Gastrocnemius medialis (tissue), 4 donors: ENCODE measurements around the gene RSPH6A. TPM values are rescaled to one million over a fixed set of nuclear protein-coding genes. Genes with fewer than 3 reads are reported as not detected.

Experiments used
- ATAC-seq, 2 donors: fragments of 150-250 bp; one replicate each; pipeline ENCODE4 v1.9.1; 2016
- DNase-seq, 2 donors: peaks; one replicate each; pipeline ENCODE4 v3.0.0-alpha.2; 2019
- H3K27ac ChIP-seq, 4 donors: fragments of 200-600 bp; sonication (generic); 1 replicate in 1 of 4; 2 replicates in 3 of 4; pipeline ENCODE4 v1.5.1; 2016 to 2018; ENCODE audit warnings: mild to moderate bottlenecking in 2 of 4, moderate library complexity in 1 of 4
- H3K27me3 ChIP-seq, 3 donors: fragments of 200-600 bp; sonication (generic) in 2 of 3; 1 replicate in 1 of 3; 2 replicates in 2 of 3; pipeline versions ENCODE4 v1.5.1 to v1.6.0; 2016 to 2019; ENCODE audit warnings: mild to moderate bottlenecking in 1 of 3, moderate library complexity in 1 of 3
- H3K36me3 ChIP-seq, 2 donors: fragments of 200-600 bp; sonication (generic) in 1 of 2; one replicate each; pipeline ENCODE4 v1.5.1; 2017 to 2018
- H3K4me1 ChIP-seq, 2 donors: fragments of 200-600 bp; sonication (generic) in 1 of 2; one replicate each; pipeline ENCODE4 v1.5.1; 2016 to 2017; ENCODE audit warnings: mild to moderate bottlenecking in 2 of 2
- H3K4me3 ChIP-seq, 4 donors: fragments of 200-600 bp; sonication (generic) in 3 of 4; 1 replicate in 1 of 4; 2 replicates in 3 of 4; pipeline ENCODE4 v1.5.1; 2016 to 2019; ENCODE audit warnings: mild to moderate bottlenecking in 2 of 4
- H3K9me3 ChIP-seq, 3 donors: fragments of 200-600 bp; sonication (generic) in 2 of 3; 1 replicate in 1 of 3; 2 replicates in 2 of 3; pipeline ENCODE4 v1.5.1; 2016 to 2019
- CTCF ChIP-seq, 5 experiments: fragments of 450-650 bp in 3 of 5; fragments of 200-600 bp in 2 of 5; sonication (generic) in 2 of 5; IDR thresholded peaks in 4 of 5; conservative IDR thresholded peaks in 1 of 5; 1 replicate in 4 of 5; 2 replicates in 1 of 5; pipeline ENCODE4 v1.5.1; 2016 to 2019; ENCODE audit warnings: antibody characterized with exemption in 5 of 5, mild to moderate bottlenecking in 3 of 5, moderate library complexity in 3 of 5
- POLR2A ChIP-seq, 2 donors: fragments of 450-650 bp; IDR thresholded peaks; one replicate each; pipeline ENCODE4 v1.6.1; 2017; ENCODE audit warnings: antibody characterized with exemption in 2 of 2, mild to moderate bottlenecking in 2 of 2, moderate library complexity in 2 of 2
- in situ Hi-C, 4 donors: fragments of 200-750 bp; cut with MboI; loops; one replicate each; pipeline versions ENCODE4 v1.15.0 to v1.8.0; 2017; ENCODE audit warnings: low sequenced_read_pairs in 4 of 4
- intact Hi-C: fragments of 100-400 bp; cut with DNase I; formaldehyde crosslinking; loops from one replicate; pipeline ENCODE4 v1.15.1; 2023; ENCODE audit warnings: low total_unique reads
- total RNA-seq, 4 donors: library from RNA; depleted of rRNA; stranded (reverse); fragments of >200 nt; gene quantifications; one replicate each; pipeline versions ENCODE4 v1.1.0 to v1.2.3, GENCODE V29; 2016

RSPH6A gene
- total RNA-seq, 4 donors from 2014 or later = not detected

DNA sequence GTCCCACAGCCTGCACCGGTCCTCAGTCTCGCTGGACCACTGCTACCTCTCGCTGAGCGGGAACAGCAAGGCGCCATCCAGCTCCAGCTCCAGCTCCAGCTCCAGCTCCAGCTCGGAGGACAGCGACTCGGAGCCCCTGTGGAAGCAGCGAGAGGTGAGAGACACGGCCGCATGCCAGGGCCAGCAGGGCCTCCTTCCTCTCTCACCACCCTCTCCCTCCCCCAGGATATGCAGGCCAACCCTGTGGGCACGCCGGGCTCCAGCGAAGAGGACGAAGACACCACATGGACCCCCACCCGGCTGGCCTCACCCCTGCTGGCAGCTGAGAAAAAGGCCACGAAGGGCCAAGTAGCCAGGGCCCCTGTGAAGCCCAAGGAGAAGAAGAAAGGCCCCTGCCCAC, 53.4 kb downstream of the RSPH6A start:
- Histone ChIP-seq H3K27ac (no peak overlapping the region), H3K9me3 (no peaks in the 10 kb centered on the region), H3K27me3 (no peaks in the 10 kb centered on the region), H3K4me3 (no peak overlapping the region), H3K4me1 (peaks cover 20 to 33% of the 10 kb centered on the region in 2 donors), H3K36me3 (no peaks in the 10 kb centered on the region)
- TF ChIP-seq POLR2A (IDR thresholded peaks at IDR 0.05) = no peak
- intact Hi-C loops (no loop called here), in situ Hi-C loops (no loop called here)
- ATAC-seq (no peak), DNase-seq (no peak)

DNA sequence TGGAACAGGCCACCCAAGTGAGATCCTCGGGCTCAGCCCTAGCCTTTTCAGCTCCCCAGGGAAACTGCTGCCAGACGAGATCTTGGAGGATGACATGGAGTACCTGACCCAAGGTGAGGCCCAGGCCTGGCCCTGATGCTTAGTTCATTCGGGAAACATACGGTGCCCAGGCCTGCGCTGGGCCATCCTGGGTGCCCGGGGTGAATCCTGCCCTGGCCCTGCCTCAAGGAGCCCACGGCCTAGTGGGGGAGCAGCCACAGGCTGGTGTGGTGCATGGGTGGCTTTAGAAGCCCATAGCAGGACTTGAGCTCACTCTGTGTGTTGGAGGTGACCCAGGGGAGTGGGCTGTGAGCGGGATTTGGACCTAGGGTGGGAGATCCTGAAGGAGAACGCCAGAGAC, 56.2 kb downstream of the RSPH6A start:
- H3K4me1 ChIP-seq = peaks cover under 1 to 5% of the 10 kb centered on the region in 2 donors
- ATAC-seq (no peak), DNase-seq (no peak)
- no peaks in the 10 kb centered on the region for H3K9me3 ChIP-seq
- intact Hi-C loops = no loop called here
- H3K4me3 ChIP-seq = no peak overlapping the region
- no peaks in the 10 kb centered on the region for H3K27me3 ChIP-seq
- in situ Hi-C loops = no loop called here
- no peak overlapping the region for H3K27ac ChIP-seq
- H3K36me3 ChIP-seq = no peaks in the 10 kb centered on the region
- TF ChIP-seq POLR2A (IDR thresholded peaks at IDR 0.05) = no peak
- TF ChIP-seq CTCF (IDR thresholded peaks at IDR 0.05 in 4 of 5, conservative IDR thresholded peaks at IDR 0.05 in 1 of 5) = no peak

- H3K4me1 ChIP-seq = no peaks in the 10 kb centered on the region
- H3K36me3 ChIP-seq = no peaks in the 10 kb centered on the region
- ATAC-seq (no peak), DNase-seq (no peak)
- TF ChIP-seq CTCF (IDR thresholded peaks at IDR 0.05 in 4 of 5, conservative IDR thresholded peaks at IDR 0.05 in 1 of 5) (no peak), POLR2A (IDR thresholded peaks at IDR 0.05) (no peak)
- no peak overlapping the region for H3K27ac ChIP-seq
- intact Hi-C loops = no loop called here
- no peaks in the 10 kb centered on the region for H3K9me3 ChIP-seq
- in situ Hi-C loops = no loop called here
- no peak overlapping the region for H3K4me3 ChIP-seq
- no peaks in the 10 kb centered on the region for H3K27me3 ChIP-seq
Measured at GRCh38 chr19:45757695-45758094, 57.4 kb downstream of the RSPH6A start.

GRCh38 chr19:45754323-45754722, 60.8 kb downstream of the RSPH6A start:
- DNase-seq (no peak), ATAC-seq (no peak)
- H3K4me3 ChIP-seq = no peak overlapping the region
- no peaks in the 10 kb centered on the region for H3K9me3 ChIP-seq
- no peaks in the 10 kb centered on the region for H3K27me3 ChIP-seq
- in situ Hi-C loops = no loop called here
- no peak overlapping the region for H3K27ac ChIP-seq
- H3K4me1 ChIP-seq = no peaks in the 10 kb centered on the region
- intact Hi-C loops = no loop called here
- H3K36me3 ChIP-seq = no peaks in the 10 kb centered on the region
- TF ChIP-seq CTCF (IDR thresholded peaks at IDR 0.05 in 4 of 5, conservative IDR thresholded peaks at IDR 0.05 in 1 of 5) (no peak), POLR2A (IDR thresholded peaks at IDR 0.05) (no peak)

DNA sequence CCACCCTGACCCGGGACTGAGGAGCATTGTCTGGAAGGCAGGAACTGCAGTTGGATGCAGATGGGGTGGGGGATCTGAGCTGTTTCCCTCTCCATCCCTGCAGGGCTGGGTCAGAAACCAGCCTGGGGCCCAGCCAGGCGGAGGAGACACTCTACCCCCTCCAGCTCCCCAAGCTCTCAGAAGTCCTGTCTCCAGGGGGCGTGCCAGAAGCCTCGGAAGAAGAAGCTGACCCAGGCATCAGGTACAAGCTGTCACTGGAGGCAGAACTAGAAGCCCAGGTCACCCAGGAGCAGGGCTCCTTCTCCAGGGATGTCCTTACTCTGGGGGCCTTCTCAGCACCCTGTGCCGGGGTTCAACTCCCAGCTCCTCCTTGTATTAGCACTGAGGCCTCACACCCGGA, 61.6 kb downstream of the RSPH6A start:
- H3K4me3 ChIP-seq = no peak overlapping the region
- DNase-seq (no peak), ATAC-seq (no peak)
- in situ Hi-C loops = no loop called here
- TF ChIP-seq POLR2A (IDR thresholded peaks at IDR 0.05) = no peak
- no peak for TF ChIP-seq CTCF (IDR thresholded peaks at IDR 0.05 in 4 of 5, conservative IDR thresholded peaks at IDR 0.05 in 1 of 5)
- no peaks in the 10 kb centered on the region for H3K27me3 ChIP-seq
- H3K4me1 ChIP-seq = no peaks in the 10 kb centered on the region
- intact Hi-C loops = no loop called here
- H3K36me3 ChIP-seq = no peaks in the 10 kb centered on the region
- no peak overlapping the region for H3K27ac ChIP-seq
- no peaks in the 10 kb centered on the region for H3K9me3 ChIP-seq
